Body of pancreas (tissue), 4 donors: ENCODE measurements around the gene EPHB2. TPM values are rescaled to one million over a fixed set of nuclear protein-coding genes. Genes with fewer than 3 reads are reported as not detected.
A peak's percentile ranks its signal among the peaks of the same experiment; 100 is the strongest.

ENCODE experiments used
- ATAC-seq: fragments of 150-250 bp; one replicate; pipeline ENCODE4 v1.9.1; 2016
- DNase-seq, 4 donors: peaks; one replicate each; pipeline ENCODE4 v3.0.0-alpha.2; 2019
- H3K27ac ChIP-seq, 4 donors: fragments of 200-600 bp; sonication (generic); 1 replicate in 3 of 4; 2 replicates in 1 of 4; pipeline versions ENCODE4 v1.5.1 to v1.6.1; 2016 to 2019; ENCODE audit warnings: mild to moderate bottlenecking in 1 of 4, mixed read lengths in 1 of 4, moderate library complexity in 1 of 4
- H3K27me3 ChIP-seq, 2 donors: fragments of 200-600 bp; sonication (generic); one replicate each; pipeline ENCODE4 v1.6.0; 2016; ENCODE audit warnings: mild to moderate bottlenecking in 1 of 2
- H3K36me3 ChIP-seq, 2 donors: fragments of 200-600 bp; sonication (generic); replicated peaks in 1 of 2; 2 replicates each; pipeline ENCODE4 v1.5.1; 2016; ENCODE audit warnings: low read depth in 2 of 2; ENCODE audit not compliant: insufficient read depth in 1 of 2
- H3K4me1 ChIP-seq: fragments of 200-600 bp; sonication (generic); one replicate; pipeline ENCODE4 v1.6.0; 2016
- H3K4me3 ChIP-seq, 2 donors: fragments of 200-600 bp; sonication (generic); 1 replicate in 1 of 2; 2 replicates in 1 of 2; pipeline ENCODE4 v1.5.1; 2016 to 2019
- H3K9me3 ChIP-seq, 3 donors: fragments of 200-600 bp; sonication (generic); 1 replicate in 2 of 3; 2 replicates in 1 of 3; pipeline ENCODE4 v1.5.1; 2016
- CTCF ChIP-seq, 7 experiments: fragments of 450-650 bp in 4 of 7; fragments of 200-600 bp in 3 of 7; sonication (generic) in 3 of 7; IDR thresholded peaks; one replicate each; pipeline ENCODE4 v1.5.1; 2016 to 2019; ENCODE audit warnings: antibody characterized with exemption in 7 of 7
- POLR2A ChIP-seq, 3 donors: fragments of 450-650 bp; IDR thresholded peaks; one replicate each; pipeline ENCODE4 v1.6.1; 2016; ENCODE audit warnings: antibody characterized with exemption in 3 of 3, mild to moderate bottlenecking in 2 of 3
- WGBS, 2 donors: methylation state at CpG; one replicate each; pipeline ENCODE4 v1.1.5; 2017; 5-methylcytosine and 5-hydroxymethylcytosine counted together
- intact Hi-C: fragments of 100-400 bp; cut with DNase I; formaldehyde crosslinking; loops from one replicate; pipeline ENCODE4 v1.15.1; 2023
- total RNA-seq, 2 donors: library from RNA; depleted of rRNA; stranded (reverse); fragments of >200 nt; gene quantifications; one replicate each; pipeline ENCODE4 v1.1.0, GENCODE V29; 2016

EPHB2 gene
- total RNA-seq, 2 donors from 2014 or later: 2.9 to 7.9 TPM

GRCh38 chr1:22876359-22877111 lies 165.9 kb downstream of the EPHB2 start:
- H3K9me3 ChIP-seq: no peaks in the 10 kb centered on the region
- no peaks in the 10 kb centered on the region for H3K36me3 ChIP-seq
- no peaks in the 10 kb centered on the region for H3K4me1 ChIP-seq
- intact Hi-C loops: no loop called here
- H3K4me3 ChIP-seq: no peak overlapping the region
- H3K27ac ChIP-seq: no peak overlapping the region
- DNase-seq (peak in 1 of 4 donors; percentile 20), ATAC-seq (no peak)
- TF ChIP-seq POLR2A (IDR thresholded peaks at IDR 0.05) (no peak), CTCF (IDR thresholded peaks at IDR 0.05) (no peak)
- WGBS, 2 donors: 77 to 78% methylated on average over 8 to 17 of the region's 20 CpGs
- H3K27me3 ChIP-seq: no peaks in the 10 kb centered on the region

DNA sequence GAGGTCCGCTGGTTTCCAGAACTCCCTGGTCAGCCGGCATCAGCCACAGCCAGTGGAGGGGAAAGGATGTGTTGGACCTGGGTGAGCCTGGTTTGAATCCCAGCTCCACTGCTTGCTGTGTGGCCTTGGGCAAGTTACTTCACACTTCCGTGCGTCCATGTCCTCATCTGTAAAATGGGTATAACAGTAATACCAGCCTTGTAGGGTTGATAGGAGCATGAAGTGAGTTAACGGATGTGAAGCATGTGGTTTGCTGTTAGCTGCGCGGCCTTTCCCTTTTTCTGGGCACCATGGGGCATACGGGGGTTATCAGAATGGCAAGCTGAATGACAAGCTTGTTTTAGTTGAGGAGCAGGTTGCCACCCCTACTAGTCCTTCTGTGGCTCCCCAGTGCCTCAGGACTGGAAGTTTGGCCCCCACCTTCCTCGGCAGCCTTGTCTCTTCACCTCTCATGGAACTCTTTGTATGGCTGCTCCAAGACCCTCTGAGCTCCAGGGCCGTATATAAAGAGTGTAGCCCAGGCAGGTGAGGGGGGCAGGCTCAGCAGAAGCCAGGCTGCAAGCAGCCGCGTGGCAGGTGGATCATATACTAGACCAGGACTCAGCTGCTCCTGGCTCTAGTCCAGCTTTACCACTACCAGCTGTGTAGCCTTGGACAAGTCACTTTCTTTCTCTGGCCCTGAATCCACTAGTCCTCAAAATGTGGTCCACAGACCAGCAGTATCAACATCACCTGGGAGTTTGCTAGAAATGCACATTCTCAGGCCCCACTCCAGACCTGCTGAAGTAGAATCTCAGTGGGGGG lies 166.7 kb downstream of the EPHB2 start:
- no peaks in the 10 kb centered on the region for H3K4me1 ChIP-seq
- no peak for DNase-seq
- no peak for ATAC-seq
- no peaks in the 10 kb centered on the region for H3K36me3 ChIP-seq
- intact Hi-C loops: no loop called here
- H3K27ac ChIP-seq: no peak overlapping the region
- WGBS, 2 donors: 83 to 91% methylated on average over 8 to 11 of the region's 12 CpGs
- no peak overlapping the region for H3K4me3 ChIP-seq
- TF ChIP-seq CTCF (IDR thresholded peaks at IDR 0.05) (no peak), POLR2A (IDR thresholded peaks at IDR 0.05) (no peak)
- H3K27me3 ChIP-seq: no peaks in the 10 kb centered on the region
- no peaks in the 10 kb centered on the region for H3K9me3 ChIP-seq

DNA sequence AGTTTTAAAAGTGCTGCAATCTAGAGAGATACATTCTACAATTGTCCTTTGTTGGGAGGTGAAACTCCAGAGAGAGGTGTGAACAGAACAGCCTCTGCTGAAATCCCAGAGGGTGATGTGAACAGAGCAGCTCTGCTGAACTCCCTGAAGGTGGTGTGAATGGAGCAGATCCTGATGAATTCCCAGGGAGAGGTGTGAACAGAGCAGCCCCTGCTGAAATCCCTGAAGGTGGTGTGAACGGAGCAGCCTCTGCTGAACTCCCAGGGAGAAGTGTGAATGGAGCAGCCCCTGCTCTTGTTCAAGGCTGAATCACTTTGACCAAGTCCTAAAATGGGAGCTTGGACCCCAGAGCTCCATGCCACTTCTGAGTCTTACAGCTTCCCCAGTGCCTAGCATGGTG lies 167.3 kb downstream of the EPHB2 start:
- DNase-seq: no peak
- Histone ChIP-seq H3K27ac (no peak overlapping the region), H3K4me3 (no peak overlapping the region), H3K4me1 (no peaks in the 10 kb centered on the region), H3K9me3 (no peaks in the 10 kb centered on the region), H3K36me3 (no peaks in the 10 kb centered on the region), H3K27me3 (no peaks in the 10 kb centered on the region)
- no peak for ATAC-seq
- intact Hi-C loops: no loop called here
- TF ChIP-seq CTCF (IDR thresholded peaks at IDR 0.05) (no peak), POLR2A (IDR thresholded peaks at IDR 0.05) (no peak)
- WGBS, 2 donors: 70 to 91% methylated on average over 1 of the region's 1 CpG

DNA sequence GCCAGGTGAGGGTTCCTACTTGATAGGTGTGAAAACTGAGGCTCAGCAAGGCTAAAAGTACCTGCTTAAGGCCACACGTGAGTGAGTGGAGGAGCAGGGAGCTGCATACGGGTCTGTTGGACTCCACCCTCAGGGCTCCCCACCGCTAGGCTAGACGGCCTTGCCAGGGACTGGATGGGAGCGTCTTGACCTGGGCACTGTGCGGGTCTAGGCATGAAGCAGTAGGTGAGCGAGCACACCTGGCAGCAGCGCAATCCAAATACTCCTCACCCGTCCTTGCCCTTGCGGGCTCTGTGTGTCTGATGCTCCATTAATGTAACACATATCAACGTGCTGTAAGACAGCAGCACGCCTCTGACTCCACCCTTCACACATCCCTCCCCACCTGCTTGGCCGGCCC lies 168.0 kb downstream of the EPHB2 start:
- Histone ChIP-seq H3K9me3 (no peaks in the 10 kb centered on the region), H3K36me3 (no peaks in the 10 kb centered on the region), H3K27ac (no peak overlapping the region), H3K27me3 (no peaks in the 10 kb centered on the region), H3K4me3 (no peak overlapping the region), H3K4me1 (no peaks in the 10 kb centered on the region)
- WGBS, 2 donors: 84 to 86% methylated on average over 4 to 13 of the region's 13 CpGs
- no peak for TF ChIP-seq CTCF (IDR thresholded peaks at IDR 0.05)
- no peak for TF ChIP-seq POLR2A (IDR thresholded peaks at IDR 0.05)
- no peak for ATAC-seq
- no peak for DNase-seq
- intact Hi-C loops: no loop called here
